GM18502 (cell line): ENCODE measurements around the gene TMEM225B.
"Not testable (repeated sequence)": the region's sequence is repeated elsewhere in the genome, so short reads cannot be mapped to it uniquely, and the experiment has no call there.

ENCODE experiments used
- ATAC-seq: cut with Tn5 transposase; IDR thresholded peaks from one replicate; pipeline ENCODE4 v1.9.1; 2021; ENCODE audit warnings: mild to moderate bottlenecking; ENCODE audit not compliant: unreplicated experiment, poor library complexity

Gene TMEM225B

GRCh38 chr7:99622596-99622995 lies 24.5 kb downstream of the TMEM225B start:
- ATAC-seq = no peak

- no peak for ATAC-seq
Observed at GRCh38 chr7:99623091-99623693, 25.1 kb downstream of the TMEM225B start.

DNA sequence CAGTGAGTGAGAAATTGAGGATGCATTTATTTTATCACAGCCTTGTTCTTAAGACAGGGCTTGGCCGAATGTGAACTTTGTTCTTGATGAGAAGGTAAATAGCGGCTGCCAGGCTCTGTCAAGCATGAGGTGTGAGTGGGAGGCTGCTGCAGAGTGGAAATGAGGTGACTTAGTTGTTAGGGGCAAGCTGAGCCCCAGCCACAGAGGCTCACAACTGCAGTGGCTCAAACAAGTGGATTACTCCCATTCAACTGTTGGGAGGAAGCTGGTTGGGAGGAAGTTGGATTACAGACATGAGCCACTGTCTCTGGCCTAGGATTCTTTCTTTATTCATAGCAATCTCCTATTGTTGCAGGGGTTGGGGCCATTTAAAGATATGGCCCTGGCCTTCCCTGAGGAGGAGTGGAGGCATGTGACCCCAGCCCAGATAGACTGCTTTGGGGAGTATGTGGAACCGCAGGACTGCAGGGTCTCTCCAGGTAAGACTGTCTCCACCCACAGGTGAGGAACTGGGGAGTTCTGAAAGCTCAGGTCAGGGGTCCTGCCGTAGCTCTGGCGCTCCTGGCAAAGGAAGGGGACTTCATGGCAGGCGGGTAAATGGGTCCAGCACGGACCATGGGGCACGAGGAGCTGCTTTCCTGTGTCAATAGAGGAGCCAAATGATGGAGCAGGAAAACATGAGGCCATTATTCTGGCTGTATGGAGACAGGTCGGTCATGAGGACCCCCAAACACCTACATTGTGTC lies 25.8 kb downstream of the TMEM225B start:
- no peak for ATAC-seq

DNA sequence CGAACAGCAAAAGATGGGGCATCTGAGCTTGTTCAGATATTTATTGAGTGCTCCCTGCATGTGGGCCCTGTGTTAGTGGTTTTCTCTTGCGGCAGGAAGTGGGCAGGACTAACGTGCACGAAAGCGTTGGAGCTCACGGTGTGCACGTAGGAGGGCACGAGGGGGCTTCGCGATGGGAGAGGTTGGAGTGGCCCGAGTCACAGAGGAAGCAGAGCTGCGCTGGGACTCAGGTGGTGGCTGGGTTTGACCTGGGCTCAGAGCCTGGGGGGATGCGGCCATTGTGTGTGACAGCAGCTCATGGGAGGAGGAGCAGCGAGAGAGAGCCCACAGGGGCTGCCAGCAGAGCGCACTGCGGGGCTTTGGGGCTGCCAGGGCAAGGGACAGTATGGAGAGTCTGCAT lies 26.4 kb downstream of the TMEM225B start:
- no peak for ATAC-seq

DNA sequence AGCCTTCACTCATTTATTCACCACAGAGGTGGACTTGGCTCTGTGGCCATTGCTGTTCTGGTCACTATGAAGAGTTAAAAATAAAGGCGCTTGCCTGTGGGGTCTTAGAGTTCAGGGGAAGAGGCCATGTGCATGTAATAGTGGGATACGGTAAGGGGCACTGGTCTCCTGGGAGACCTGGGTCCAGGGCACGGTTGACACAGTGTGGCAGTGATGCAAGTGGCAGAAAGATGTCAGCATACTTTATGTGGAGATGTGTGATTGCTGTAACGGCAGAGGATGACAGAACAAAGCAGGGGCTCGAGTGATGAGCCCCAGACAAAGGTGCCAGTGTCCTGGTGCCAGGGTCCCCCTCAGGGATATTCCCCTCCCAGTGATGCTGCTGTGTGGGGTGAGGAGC lies 27.3 kb downstream of the TMEM225B start:
- ATAC-seq = no peak

GRCh38 chr7:99625961-99626360 lies 27.9 kb downstream of the TMEM225B start:
- ATAC-seq = no peak

DNA sequence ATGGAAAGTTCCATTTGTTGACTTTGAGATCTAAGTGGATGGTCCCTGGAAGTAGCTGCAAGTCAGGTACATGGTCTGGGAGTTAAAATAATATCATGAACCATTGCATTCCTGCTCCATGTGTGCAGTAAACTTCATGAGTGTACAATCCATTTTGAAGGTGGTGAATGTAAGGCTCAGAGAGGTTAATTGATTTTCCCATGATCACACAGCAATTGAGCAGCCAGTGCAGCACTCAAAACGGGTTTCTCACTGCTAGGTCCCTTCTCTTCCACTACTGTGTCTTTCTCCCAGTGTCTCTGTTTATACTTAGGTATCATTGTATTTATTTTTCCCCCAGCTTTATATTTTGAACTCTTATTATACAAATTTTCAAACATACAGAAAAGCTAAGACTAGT lies 28.6 kb downstream of the TMEM225B start:
- ATAC-seq = no peak

GRCh38 chr7:99627513-99627912 lies 29.4 kb downstream of the TMEM225B start:
- no peak for ATAC-seq

GRCh38 chr7:99628471-99629465 lies 30.7 kb downstream of the TMEM225B start:
- no peak for ATAC-seq

DNA sequence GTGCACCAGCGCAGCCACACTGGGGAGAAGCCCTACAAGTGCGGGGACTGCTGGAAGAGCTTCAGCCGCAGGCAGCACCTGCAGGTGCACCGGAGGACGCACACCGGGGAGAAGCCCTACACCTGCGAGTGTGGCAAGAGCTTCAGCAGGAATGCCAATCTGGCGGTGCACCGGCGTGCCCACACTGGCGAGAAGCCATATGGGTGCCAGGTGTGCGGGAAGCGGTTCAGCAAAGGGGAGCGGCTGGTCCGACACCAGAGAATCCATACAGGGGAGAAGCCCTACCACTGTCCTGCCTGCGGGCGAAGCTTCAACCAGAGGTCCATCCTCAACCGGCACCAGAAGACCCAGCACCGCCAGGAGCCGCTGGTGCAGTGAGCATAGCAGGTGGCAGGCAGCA lies 31.6 kb downstream of the TMEM225B start:
- ATAC-seq = no peak

GRCh38 chr7:99631295-99632109 lies 33.4 kb downstream of the TMEM225B start:
- ATAC-seq = no peak

GRCh38 chr7:99637414-99637813 lies 39.3 kb downstream of the TMEM225B start:
- not testable (repeated sequence) for ATAC-seq

GRCh38 chr7:99638731-99639130 lies 40.7 kb downstream of the TMEM225B start:
- ATAC-seq = no peak

GRCh38 chr7:99639267-99639666 lies 41.2 kb downstream of the TMEM225B start:
- no peak for ATAC-seq

GRCh38 chr7:99642027-99642426 lies 44.0 kb downstream of the TMEM225B start:
- no peak for ATAC-seq

DNA sequence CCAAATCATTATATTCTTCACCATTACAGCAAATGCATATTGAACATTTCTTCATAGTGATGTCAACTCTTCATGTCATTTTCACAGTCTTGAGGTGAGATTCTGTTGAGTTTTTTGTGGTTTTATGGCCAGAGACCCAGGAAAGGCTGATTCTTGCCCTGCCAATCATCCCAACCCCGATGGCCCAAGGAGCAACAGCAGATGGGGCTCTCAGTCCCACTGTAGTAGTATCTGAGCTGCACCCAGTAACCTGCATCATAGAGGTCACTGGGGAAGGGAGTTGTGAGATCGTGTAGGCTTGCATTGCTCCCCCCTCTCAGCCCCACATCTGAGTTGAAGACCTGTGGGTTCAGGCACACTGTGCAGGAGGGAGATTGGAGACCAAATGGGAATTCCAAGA lies 45.4 kb downstream of the TMEM225B start:
- no peak for ATAC-seq

DNA sequence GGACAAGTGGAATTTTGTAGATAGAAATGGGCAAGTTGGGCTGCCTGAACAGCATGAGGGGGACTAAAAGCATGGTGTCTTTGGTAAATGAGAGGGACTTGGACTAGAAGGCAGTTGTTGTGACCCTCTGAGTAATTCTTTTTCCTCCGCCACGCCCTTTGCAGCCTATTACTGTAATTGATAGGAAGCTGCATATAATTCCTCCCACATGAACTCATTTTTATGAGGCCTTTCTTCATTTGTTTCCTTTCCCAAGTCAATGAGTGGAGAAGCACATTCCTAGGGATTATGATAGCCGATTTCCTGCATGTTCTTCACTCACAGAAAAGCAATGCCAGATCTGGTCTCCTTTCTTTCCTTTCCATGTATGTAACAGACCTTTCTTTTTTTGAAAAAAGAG lies 46.4 kb downstream of the TMEM225B start:
- ATAC-seq = no peak

- no peak for ATAC-seq
Observed at GRCh38 chr7:99645590-99645989, 47.5 kb downstream of the TMEM225B start.

DNA sequence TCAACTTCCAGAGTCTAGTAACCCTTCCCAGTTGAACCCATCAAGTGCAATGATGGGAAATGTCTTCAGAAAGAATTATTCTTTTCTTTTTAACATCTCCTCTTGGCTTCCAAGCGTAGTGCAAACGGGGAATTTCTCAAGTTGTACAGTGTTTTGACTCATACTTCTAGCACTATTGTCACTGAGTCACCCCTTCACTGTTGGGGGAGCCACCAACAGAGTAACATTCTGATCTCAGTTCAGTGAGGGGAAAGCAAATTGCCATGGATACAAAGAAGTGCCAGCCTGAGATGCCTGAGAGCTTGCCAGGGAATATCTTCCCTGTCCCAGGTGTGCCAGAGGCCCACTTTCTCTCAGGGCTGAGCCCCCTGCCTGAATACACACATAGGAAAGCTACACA lies 50.8 kb downstream of the TMEM225B start:
- ATAC-seq = no peak

- no peak for ATAC-seq
Observed at GRCh38 chr7:99651290-99651689, 53.2 kb downstream of the TMEM225B start.
